Testis (tissue), 3 donors: Measurements from ENCODE around the gene BTN2A1. TPM values are rescaled to one million over a fixed set of nuclear protein-coding genes. Genes with fewer than 3 reads are reported as not detected.
"Not testable (repeated sequence)": the region's sequence is repeated elsewhere in the genome, so short reads cannot be mapped to it uniquely, and the experiment has no call there.

Experiments
- DNase-seq: peaks from one replicate; pipeline ENCODE4 v3.0.0-alpha.2; 2019
- H3K27ac ChIP-seq, 2 donors: fragments of 200-600 bp; sonication (generic); one replicate each; pipeline ENCODE4 v1.5.1; 2019
- H3K27me3 ChIP-seq: fragments of 200-600 bp; sonication (generic); one replicate; pipeline ENCODE4 v1.5.1; 2019
- H3K36me3 ChIP-seq: fragments of 200-600 bp; sonication (generic); one replicate; pipeline ENCODE4 v1.5.1; 2017; ENCODE audit warnings: low read depth; ENCODE audit errors: missing control alignments
- H3K4me1 ChIP-seq: fragments of 200-600 bp; sonication (generic); one replicate; pipeline ENCODE4 v1.5.1; 2019
- H3K4me3 ChIP-seq, 2 donors: fragments of 200-600 bp; sonication (generic); one replicate each; pipeline ENCODE4 v1.5.1; 2017 to 2019
- H3K9me3 ChIP-seq: fragments of 200-600 bp; sonication (generic); one replicate; pipeline ENCODE4 v1.5.1; 2017
- CTCF ChIP-seq, 3 experiments: fragments of 450-650 bp in 2 of 3; fragments of 200-600 bp in 1 of 3; sonication (generic) in 1 of 3; IDR thresholded peaks; one replicate each; pipeline ENCODE4 v1.5.1; 2016 to 2019; ENCODE audit warnings: antibody characterized with exemption in 3 of 3, mild to moderate bottlenecking in 2 of 3, moderate library complexity in 1 of 3
- POLR2A ChIP-seq: fragments of 450-650 bp; IDR thresholded peaks from one replicate; pipeline ENCODE4 v1.6.1; 2017; ENCODE audit warnings: antibody characterized with exemption, mild to moderate bottlenecking, moderate library complexity
- WGBS, 2 donors: methylation state at CpG; one replicate each; pipeline ENCODE4 v1.1.5; 2018; 5-methylcytosine and 5-hydroxymethylcytosine counted together
- intact Hi-C: fragments of 100-400 bp; cut with DNase I; formaldehyde crosslinking; loops from one replicate; pipeline ENCODE4 v1.15.1; 2023; ENCODE audit warnings: low total_unique reads
- polyA plus RNA-seq: library from polyadenylated mRNA; stranded (reverse); fragments of 350-450 nt; fragmentation: Illumina TruSeq; extraction: RNeasy Lipid Tissue Mini Kit (QIAGEN cat#74804); gene quantifications from one replicate; pipeline ENCODE4 v1.2.3, GENCODE V29; 2014; ENCODE audit warnings: low read depth, low replicate concordance; ENCODE audit not compliant: insufficient read depth
- small RNA-seq, 2 donors: library from RNA; depleted of rRNA; stranded (forward); fragments of <200 nt; gene quantifications; one replicate each; pipeline ENCODE3, GENCODE V24; 2016
- total RNA-seq, 2 donors: library from RNA; depleted of rRNA; stranded (reverse); fragments of >200 nt; gene quantifications; one replicate each; pipeline ENCODE4 v1.2.3, GENCODE V29; 2016

Gene BTN2A1
- total and polyA plus RNA-seq, 3 donors from 2014 or later = 26.0 to 27.9 (median 27.6) TPM

- no peak for DNase-seq
- 53 to 57% methylated on average over 3 of the region's 3 CpGs for WGBS, 2 donors
- TF ChIP-seq POLR2A (no peak), CTCF (IDR thresholded peaks at IDR 0.05) (no peak)
- H3K4me3 ChIP-seq = no peak overlapping the region
- no peaks in the 10 kb centered on the region for H3K9me3 ChIP-seq
- no peaks in the 10 kb centered on the region for H3K4me1 ChIP-seq
- H3K27ac ChIP-seq = no peak overlapping the region
- no peaks in the 10 kb centered on the region for H3K27me3 ChIP-seq
- no peaks in the 10 kb centered on the region for H3K36me3 ChIP-seq
- intact Hi-C loops = no loop called here
Measured at GRCh38 chr6:26507658-26508057, 49.9 kb downstream of the BTN2A1 start.

- H3K4me1 ChIP-seq, H3K36me3 ChIP-seq, DNase-seq, H3K4me3 ChIP-seq, H3K27me3 ChIP-seq, H3K27ac ChIP-seq, intact Hi-C loops, H3K9me3 ChIP-seq: not testable (repeated sequence)
- whole genome bisulfite sequencing, 2 donors = 79 to 85% methylated on average over 8 of the region's 8 CpGs
Measured at GRCh38 chr6:26511033-26511432, 53.3 kb downstream of the BTN2A1 start.

- Histone ChIP-seq H3K27me3 (no peaks in the 10 kb centered on the region), H3K9me3 (no peaks in the 10 kb centered on the region), H3K36me3 (no peaks in the 10 kb centered on the region), H3K4me3 (no peak overlapping the region), H3K4me1 (peaks cover 4% of the 10 kb centered on the region), H3K27ac (peak overlapping the region in 1 of 2 donors; percentile 15)
- no peak for DNase-seq
- TF ChIP-seq POLR2A (no peak), CTCF (IDR thresholded peaks at IDR 0.05) (no peak)
- WGBS, 2 donors = 76 to 77% methylated on average over 2 of the region's 2 CpGs
- intact Hi-C loops = no loop called here
Measured at GRCh38 chr6:26514984-26515383, 57.2 kb downstream of the BTN2A1 start.

- Histone ChIP-seq H3K9me3 (no peaks in the 10 kb centered on the region), H3K4me1 (peaks cover 4% of the 10 kb centered on the region), H3K4me3 (no peak overlapping the region), H3K27me3 (no peaks in the 10 kb centered on the region), H3K27ac (no peak overlapping the region), H3K36me3 (no peaks in the 10 kb centered on the region)
- 77 to 78% methylated on average over 9 of the region's 9 CpGs for WGBS, 2 donors
- intact Hi-C loops = no loop called here
- TF ChIP-seq POLR2A (no peak), CTCF (IDR thresholded peaks at IDR 0.05) (no peak)
- DNase-seq = no peak
Measured at GRCh38 chr6:26516481-26517427, 59.0 kb downstream of the BTN2A1 start.

Small RNAs within 50 kb of the gene (small RNA-seq; reads per million reads assigned to genes)
- 0 reads per million in 2 donors for gene RNU6-502P

Other genes with a start within 250 kb of the BTN2A1 start
- 10 to 100 TPM; 20.7 to 21.3 TPM for gene BTN3A2, start 92.8 kb upstream of the BTN2A1 start, total RNA-seq
- 25.9 TPM for gene BTN3A2, start 92.8 kb upstream of the BTN2A1 start, polyA plus RNA-seq
- gene BTN2A2, start 74.8 kb upstream of the BTN2A1 start, total RNA-seq = 10 to 100 TPM; 16.7 to 19.6 TPM
- 12.0 TPM for gene BTN2A2, start 74.8 kb upstream of the BTN2A1 start, polyA plus RNA-seq
- 10 to 100 TPM; 10.6 to 14.7 TPM for gene BTN3A1, start 55.7 kb upstream of the BTN2A1 start, total RNA-seq
- gene BTN3A1, start 55.7 kb upstream of the BTN2A1 start, polyA plus RNA-seq = 15.9 TPM
- gene BTN3A3, start 17.5 kb upstream of the BTN2A1 start, total RNA-seq = 1 to 10 TPM; 7.3 to 7.6 TPM
- gene BTN3A3, start 17.5 kb upstream of the BTN2A1 start, polyA plus RNA-seq = 15.2 TPM
- gene BTN1A1, start 42.3 kb downstream of the BTN2A1 start, total RNA-seq = under 1 TPM; 0.31 TPM
- 0.30 TPM for gene BTN1A1, start 42.3 kb downstream of the BTN2A1 start, polyA plus RNA-seq
- gene HMGN4, start 80.4 kb downstream of the BTN2A1 start, total RNA-seq = 10 to 100 TPM; 69.4 to 74.8 TPM
- 72.2 TPM for gene HMGN4, start 80.4 kb downstream of the BTN2A1 start, polyA plus RNA-seq
- 10 to 100 TPM; 18.9 to 23.6 TPM for gene ABT1, start 139.0 kb downstream of the BTN2A1 start, total RNA-seq
- 17.0 TPM for gene ABT1, start 139.0 kb downstream of the BTN2A1 start, polyA plus RNA-seq
- 10 to 100 TPM; 28.9 to 36.5 TPM for gene ZNF322, start 201.8 kb downstream of the BTN2A1 start, total RNA-seq
- gene ZNF322, start 201.8 kb downstream of the BTN2A1 start, polyA plus RNA-seq = 16.3 TPM